Measurements from ENCODE around the gene STAM.
A peak's percentile ranks its signal among the peaks of the same experiment; 100 is the strongest.

STAM gene

GRCh38 chr10:17661510-17661909, 17.6 kb downstream of the STAM start:
- no peak for DNase-seq (ENCODE audit: low read depth)
- TF ChIP-seq CTCF (IDR thresholded peaks at IDR 0.05; ENCODE audit: low read depth, low read length, missing control alignments): no peak
- H3K4me3 ChIP-seq (ENCODE audit: low read depth, low read length): no peak overlapping the region

- no peak for DNase-seq (ENCODE audit: low read depth)
- no peak for TF ChIP-seq CTCF (IDR thresholded peaks at IDR 0.05; ENCODE audit: low read depth, low read length, missing control alignments)
These were observed 18.5 kb downstream of the STAM start for GRCh38 chr10:17662193-17663138.

GRCh38 chr10:17663450-17663849, 19.5 kb downstream of the STAM start:
- no peak for TF ChIP-seq CTCF (IDR thresholded peaks at IDR 0.05; ENCODE audit: low read depth, low read length, missing control alignments)
- H3K4me3 ChIP-seq (ENCODE audit: low read depth, low read length): no peak overlapping the region
- DNase-seq (ENCODE audit: low read depth): no peak

More at GRCh38 chr10:17662193-17663138, 18.5 kb downstream of the STAM start:
- H3K4me3 ChIP-seq (ENCODE audit: low read depth, low read length): no peak overlapping the region

- no peak overlapping the region for H3K4me3 ChIP-seq (ENCODE audit: low read depth, low read length)
- DNase-seq (ENCODE audit: low read depth): no peak
- TF ChIP-seq CTCF (IDR thresholded peaks at IDR 0.05; ENCODE audit: low read depth, low read length, missing control alignments): no peak
These were observed 21.8 kb downstream of the STAM start for GRCh38 chr10:17665747-17666146.

GRCh38 chr10:17668435-17669184, 24.7 kb downstream of the STAM start:
- DNase-seq (ENCODE audit: low read depth): no peak
- no peak for TF ChIP-seq CTCF (IDR thresholded peaks at IDR 0.05; ENCODE audit: low read depth, low read length, missing control alignments)
- H3K4me3 ChIP-seq (ENCODE audit: low read depth, low read length): no peak overlapping the region

- no peak for TF ChIP-seq CTCF (IDR thresholded peaks at IDR 0.05; ENCODE audit: low read depth, low read length, missing control alignments)
- peak overlapping the region; percentile 14; the same call in 1 of the 2 replicates for H3K4me3 ChIP-seq (ENCODE audit: low read depth, low read length)
- no peak for DNase-seq (ENCODE audit: low read depth)
These were observed 25.4 kb downstream of the STAM start for GRCh38 chr10:17669185-17669872.
